Immature natural killer cell (primary cell): ENCODE data around the gene PDE4D. TPM values are rescaled to one million over a fixed set of nuclear protein-coding genes. Genes with fewer than 3 reads are reported as not detected.

ENCODE experiments used
- DNase-seq, 3 donors: peaks; one replicate each; pipeline ENCODE4 v3.0.0; 2022; ENCODE audit warnings: mixed read lengths in 1 of 3
- H3K27ac Mint-ChIP-seq, 6 donors: one replicate each; pipeline ENCODE4 v1.8.0; 2020; ENCODE audit warnings: mixed read lengths in 6 of 6, mild to moderate bottlenecking in 5 of 6, inconsistent platforms in 4 of 6, moderate library complexity in 3 of 6
- H3K27me3 Mint-ChIP-seq, 3 donors: one replicate each; pipeline ENCODE4 v1.8.0; 2020 to 2021; ENCODE audit warnings: low read depth in 3 of 3, mild to moderate bottlenecking in 3 of 3, mixed read lengths in 3 of 3, moderate library complexity in 3 of 3, inconsistent platforms in 1 of 3
- H3K36me3 Mint-ChIP-seq, 3 donors: one replicate each; pipeline ENCODE4 v1.8.0; 2020; ENCODE audit warnings: mixed read lengths in 3 of 3, inconsistent platforms in 2 of 3, mild to moderate bottlenecking in 2 of 3
- H3K4me1 Mint-ChIP-seq, 2 donors: one replicate each; pipeline ENCODE4 v1.8.0; 2020; ENCODE audit warnings: inconsistent platforms in 2 of 2, mild to moderate bottlenecking in 2 of 2, mixed read lengths in 2 of 2, moderate library complexity in 1 of 2
- H3K4me3 Mint-ChIP-seq, 5 donors: one replicate each; pipeline ENCODE4 v1.8.0; 2020; ENCODE audit warnings: mild to moderate bottlenecking in 5 of 5, mixed read lengths in 5 of 5, inconsistent platforms in 3 of 5, moderate library complexity in 3 of 5
- H3K9me3 Mint-ChIP-seq, 6 donors: one replicate each; pipeline ENCODE4 v1.8.0; 2020; ENCODE audit warnings: mild to moderate bottlenecking in 6 of 6, mixed read lengths in 6 of 6, inconsistent platforms in 4 of 6, moderate library complexity in 3 of 6
- polyA plus RNA-seq, 3 donors: library from polyadenylated mRNA; unstranded; fragments of 300-500 nt; fragmentation: Illumina TruSeq; gene quantifications; one replicate each; pipeline ENCODE4 v1.2.3, GENCODE V29; 2021

PDE4D gene
- polyA plus RNA-seq, 3 donors from 2014 or later = 10.7 to 15.4 (median 12.6) TPM

GRCh38 chr5:59357381-59357977 lies 536.0 kb downstream of the PDE4D start:
- no peaks in the 10 kb centered on the region for H3K9me3 Mint-ChIP-seq
- H3K27ac Mint-ChIP-seq = peak overlapping the region; percentile 86 to 95 (median 94)
- DNase-seq = peak; percentile 44 to 54 (median 46)
- peak overlapping the region; percentile 77 to 89 (median 86) for H3K4me3 Mint-ChIP-seq
- H3K4me1 Mint-ChIP-seq = peaks cover 56 to 57% of the 10 kb centered on the region in 2 donors
- peaks cover 10 to 20% (median 14%) of the 10 kb centered on the region in 3 donors for H3K27me3 Mint-ChIP-seq
- no peaks in the 10 kb centered on the region for H3K36me3 Mint-ChIP-seq

GRCh38 chr5:59356813-59357380 lies 536.6 kb downstream of the PDE4D start:
- H3K9me3 Mint-ChIP-seq = no peaks in the 10 kb centered on the region
- DNase-seq = peak; percentile 58 to 65 (median 60)
- H3K27me3 Mint-ChIP-seq = peaks cover 10 to 20% (median 14%) of the 10 kb centered on the region in 3 donors
- peak overlapping the region; percentile 77 to 89 (median 86) for H3K4me3 Mint-ChIP-seq
- peak overlapping the region; percentile 86 to 95 (median 94) for H3K27ac Mint-ChIP-seq
- no peaks in the 10 kb centered on the region for H3K36me3 Mint-ChIP-seq
- H3K4me1 Mint-ChIP-seq = peaks cover 57 to 61% of the 10 kb centered on the region in 2 donors

DNA sequence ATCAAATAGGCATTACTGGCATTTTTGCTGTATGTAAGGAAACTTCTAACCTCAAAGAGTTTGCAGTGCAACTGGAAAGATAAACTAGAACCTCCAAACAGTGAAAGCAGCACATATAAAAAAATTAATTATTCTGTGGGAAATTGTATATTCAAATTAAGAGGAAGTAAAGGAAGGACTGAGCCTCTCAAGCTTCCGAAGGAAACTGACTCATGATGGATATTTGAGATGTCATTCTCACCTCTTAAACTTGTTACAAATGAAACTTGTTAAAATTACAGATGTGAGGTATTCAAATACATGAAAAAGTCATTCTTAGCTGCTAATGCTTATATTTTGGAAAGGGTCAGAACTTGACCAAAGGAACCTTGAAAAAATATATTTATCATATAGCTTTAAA lies 538.7 kb downstream of the PDE4D start:
- H3K27me3 Mint-ChIP-seq = peaks cover 9 to 20% (median 14%) of the 10 kb centered on the region in 3 donors
- H3K4me1 Mint-ChIP-seq = peaks cover 57 to 63% of the 10 kb centered on the region in 2 donors
- peak overlapping the region; percentile 59 to 84 (median 77) for H3K4me3 Mint-ChIP-seq
- H3K27ac Mint-ChIP-seq = peak overlapping the region; percentile 45 to 90 (median 76)
- no peaks in the 10 kb centered on the region for H3K36me3 Mint-ChIP-seq
- no peaks in the 10 kb centered on the region for H3K9me3 Mint-ChIP-seq
- peak; percentile 36 to 46 (median 41) for DNase-seq

GRCh38 chr5:59354274-59354673 lies 539.3 kb downstream of the PDE4D start:
- H3K36me3 Mint-ChIP-seq = no peaks in the 10 kb centered on the region
- DNase-seq = no peak
- H3K9me3 Mint-ChIP-seq = no peaks in the 10 kb centered on the region
- H3K4me1 Mint-ChIP-seq = peaks cover 54 to 63% of the 10 kb centered on the region in 2 donors
- peaks cover 9 to 20% (median 15%) of the 10 kb centered on the region in 3 donors for H3K27me3 Mint-ChIP-seq
- peak overlapping the region in 5 of 6 donors; percentile 45 to 90 (median 77) for H3K27ac Mint-ChIP-seq
- peak overlapping the region; percentile 59 to 84 (median 77) for H3K4me3 Mint-ChIP-seq

DNA sequence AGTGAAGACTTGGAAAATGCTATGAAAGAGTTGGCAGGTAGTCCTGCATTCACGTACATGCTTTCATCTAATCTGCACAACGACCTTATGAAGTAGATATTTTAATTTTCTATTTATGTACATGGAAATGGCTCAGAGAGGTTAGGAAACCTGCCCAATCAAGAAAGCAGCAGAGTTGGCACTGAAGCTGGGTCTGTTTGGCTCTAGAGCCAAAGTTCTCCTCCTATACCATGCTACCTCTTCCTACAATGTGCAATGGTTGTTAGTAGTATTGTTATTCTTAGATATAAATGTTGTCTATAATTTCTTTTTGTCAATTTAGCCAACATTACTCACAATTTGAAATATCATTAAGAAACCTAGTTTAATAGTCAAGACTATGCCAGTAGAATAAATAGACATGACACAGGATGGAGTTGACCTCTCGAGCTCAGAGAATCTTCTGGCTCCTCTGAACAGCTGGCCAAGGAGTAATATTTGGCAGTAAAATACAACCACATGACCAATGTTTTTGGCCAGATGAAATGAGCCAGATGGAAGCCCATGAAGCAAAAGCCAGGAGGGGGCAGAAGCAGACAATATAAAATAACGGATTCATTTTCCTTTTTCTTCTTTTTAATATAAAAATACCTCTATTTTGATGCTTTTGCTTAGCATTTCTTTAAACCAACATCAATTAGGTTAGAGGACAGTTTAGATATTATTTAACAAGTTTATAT lies 542.3 kb downstream of the PDE4D start:
- no peak overlapping the region for H3K4me3 Mint-ChIP-seq
- DNase-seq = no peak
- H3K36me3 Mint-ChIP-seq = no peaks in the 10 kb centered on the region
- peak overlapping the region in 1 of 6 donors; percentile 41 for H3K27ac Mint-ChIP-seq
- peaks cover 1 to 6% (median 2%) of the 10 kb centered on the region in 3 donors for H3K27me3 Mint-ChIP-seq
- no peaks in the 10 kb centered on the region for H3K9me3 Mint-ChIP-seq
- peaks cover 24 to 33% of the 10 kb centered on the region in 2 donors for H3K4me1 Mint-ChIP-seq

DNA sequence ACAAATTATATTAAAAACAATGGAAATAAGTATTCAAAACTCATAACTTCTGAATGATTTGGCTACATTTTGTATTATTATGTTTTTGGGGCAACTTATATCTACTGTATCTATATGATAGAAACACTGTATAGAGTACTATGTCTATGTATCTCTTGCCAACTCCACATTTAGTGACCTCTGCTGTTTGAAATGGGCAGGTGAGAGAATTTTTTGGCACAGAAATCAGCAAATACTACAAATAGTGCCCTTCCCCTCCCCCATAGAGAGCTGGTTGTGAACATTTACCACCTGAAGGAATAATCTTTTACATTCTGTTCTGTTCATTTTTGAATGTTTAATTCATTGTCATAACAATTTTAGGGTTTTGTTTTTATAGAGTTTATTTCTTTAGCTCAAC lies 545.3 kb downstream of the PDE4D start:
- Mint-ChIP-seq H3K27ac (no peak overlapping the region), H3K9me3 (no peaks in the 10 kb centered on the region), H3K36me3 (no peaks in the 10 kb centered on the region), H3K4me1 (peaks cover 8 to 14% of the 10 kb centered on the region in 2 donors), H3K4me3 (no peak overlapping the region), H3K27me3 (peaks cover 1 to 6% (median 5%) of the 10 kb centered on the region in 3 donors)
- DNase-seq = no peak

- no peaks in the 10 kb centered on the region for H3K9me3 Mint-ChIP-seq
- no peak overlapping the region for H3K4me3 Mint-ChIP-seq
- H3K4me1 Mint-ChIP-seq = peaks cover 0 to 4% of the 10 kb centered on the region in 2 donors
- peaks cover 4 to 6% (median 5%) of the 10 kb centered on the region in 3 donors for H3K27me3 Mint-ChIP-seq
- DNase-seq = no peak
- no peaks in the 10 kb centered on the region for H3K36me3 Mint-ChIP-seq
- H3K27ac Mint-ChIP-seq = no peak overlapping the region
These were observed 546.5 kb downstream of the PDE4D start for GRCh38 chr5:59346982-59347381.

DNA sequence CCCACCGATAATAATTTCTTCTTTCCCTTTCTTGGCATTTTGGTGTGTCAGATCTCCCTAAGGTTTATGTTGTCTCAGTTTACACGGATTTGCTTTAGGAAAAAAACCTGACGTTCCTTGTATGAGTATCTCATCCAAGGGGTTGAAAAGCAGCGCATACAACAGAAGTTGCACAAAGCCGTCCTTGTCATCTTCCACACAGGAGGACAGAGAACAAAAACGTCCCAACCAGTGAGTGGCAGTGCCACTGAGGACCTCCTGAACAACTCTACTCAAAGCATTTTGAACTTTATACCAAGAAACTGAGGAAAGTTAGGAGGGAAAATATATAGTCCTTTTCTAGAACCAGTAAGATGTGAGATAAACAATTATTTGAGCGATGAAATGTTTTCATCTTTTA lies 547.0 kb downstream of the PDE4D start:
- H3K9me3 Mint-ChIP-seq = no peaks in the 10 kb centered on the region
- H3K27ac Mint-ChIP-seq = no peak overlapping the region
- no peaks in the 10 kb centered on the region for H3K4me1 Mint-ChIP-seq
- no peak for DNase-seq
- H3K36me3 Mint-ChIP-seq = no peaks in the 10 kb centered on the region
- no peak overlapping the region for H3K4me3 Mint-ChIP-seq
- peaks cover 2 to 6% (median 5%) of the 10 kb centered on the region in 3 donors for H3K27me3 Mint-ChIP-seq

- no peak for DNase-seq
These were observed 551.3 kb downstream of the PDE4D start for GRCh38 chr5:59342181-59342580.

DNA sequence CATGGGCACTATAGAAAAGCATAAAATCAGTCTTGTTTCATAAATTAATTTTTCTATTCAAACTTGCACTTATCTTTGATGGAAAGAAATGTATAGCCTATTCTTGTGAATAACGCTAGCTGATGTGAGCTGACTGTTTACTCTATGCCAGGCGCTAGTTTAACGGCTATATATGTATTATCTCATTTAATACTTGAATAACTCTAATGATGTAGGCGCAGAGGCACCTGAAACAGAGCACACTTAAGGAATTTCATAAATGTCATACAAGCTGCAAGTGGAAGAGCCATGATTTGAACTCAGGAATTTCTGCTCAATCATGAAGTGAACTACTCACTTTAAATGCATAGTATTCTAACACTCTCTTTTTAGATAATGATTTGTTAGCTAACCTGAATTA lies 551.8 kb downstream of the PDE4D start:
- DNase-seq = no peak
- H3K36me3 Mint-ChIP-seq = no peaks in the 10 kb centered on the region

More at GRCh38 chr5:59342181-59342580, 551.3 kb downstream of the PDE4D start:
- Mint-ChIP-seq H3K27ac (no peak overlapping the region), H3K4me3 (no peak overlapping the region), H3K4me1 (peaks cover 0 to 6% of the 10 kb centered on the region in 2 donors), H3K27me3 (peaks cover 2 to 5% (median 3%) of the 10 kb centered on the region in 3 donors), H3K9me3 (no peaks in the 10 kb centered on the region), H3K36me3 (no peaks in the 10 kb centered on the region)

GRCh38 chr5:59341155-59341554 lies 552.4 kb downstream of the PDE4D start:
- Mint-ChIP-seq H3K27ac (no peak overlapping the region), H3K4me3 (no peak overlapping the region), H3K9me3 (no peaks in the 10 kb centered on the region), H3K4me1 (peaks cover 0 to 10% of the 10 kb centered on the region in 2 donors), H3K36me3 (no peaks in the 10 kb centered on the region), H3K27me3 (peaks cover 2 to 5% (median 3%) of the 10 kb centered on the region in 3 donors)
- DNase-seq = no peak

More for the DNA sequence above, 551.8 kb downstream of the PDE4D start:
- H3K4me3 Mint-ChIP-seq = no peak overlapping the region
- H3K27me3 Mint-ChIP-seq = peaks cover 2 to 5% (median 3%) of the 10 kb centered on the region in 3 donors
- no peak overlapping the region for H3K27ac Mint-ChIP-seq
- peaks cover 0 to 8% of the 10 kb centered on the region in 2 donors for H3K4me1 Mint-ChIP-seq
- H3K9me3 Mint-ChIP-seq = no peaks in the 10 kb centered on the region

- no peak overlapping the region for H3K27ac Mint-ChIP-seq
- no peak overlapping the region for H3K4me3 Mint-ChIP-seq
- no peak for DNase-seq
- peaks cover 2 to 5% (median 3%) of the 10 kb centered on the region in 3 donors for H3K27me3 Mint-ChIP-seq
- H3K4me1 Mint-ChIP-seq = peaks cover 0 to 10% of the 10 kb centered on the region in 2 donors
- H3K9me3 Mint-ChIP-seq = no peaks in the 10 kb centered on the region
- H3K36me3 Mint-ChIP-seq = no peaks in the 10 kb centered on the region
These were observed 552.9 kb downstream of the PDE4D start for GRCh38 chr5:59340637-59341036.

DNA sequence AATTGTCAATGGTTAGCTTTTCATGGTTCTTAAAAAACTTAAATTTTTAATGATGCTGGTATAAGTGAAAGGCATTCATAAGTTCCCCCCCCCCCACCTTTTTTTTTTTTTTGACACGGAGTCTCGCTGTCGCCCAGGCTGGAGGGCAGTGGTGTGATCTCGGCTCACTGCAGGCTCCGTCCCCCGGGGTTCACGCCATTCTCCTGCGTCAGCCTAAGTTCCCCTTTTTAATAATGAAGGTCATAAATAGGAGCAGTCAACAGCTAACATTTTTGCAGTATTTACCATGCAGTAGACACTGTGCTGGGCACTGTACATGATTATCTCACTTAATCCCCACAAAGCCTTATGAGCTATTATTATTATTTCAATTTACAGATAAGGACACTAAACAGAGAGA lies 556.3 kb downstream of the PDE4D start:
- Mint-ChIP-seq H3K27me3 (peaks cover 0 to 6% (median 0%) of the 10 kb centered on the region in 3 donors), H3K4me1 (peaks cover 0 to 10% of the 10 kb centered on the region in 2 donors), H3K36me3 (no peaks in the 10 kb centered on the region), H3K27ac (peak overlapping the region in 1 of 6 donors; percentile 67), H3K4me3 (peak overlapping the region in 1 of 5 donors; percentile 55), H3K9me3 (no peaks in the 10 kb centered on the region)
- no peak for DNase-seq

- peaks cover 0 to 9% (median 0%) of the 10 kb centered on the region in 3 donors for H3K27me3 Mint-ChIP-seq
- no peaks in the 10 kb centered on the region for H3K36me3 Mint-ChIP-seq
- DNase-seq = no peak
- no peak overlapping the region for H3K4me3 Mint-ChIP-seq
- H3K9me3 Mint-ChIP-seq = no peaks in the 10 kb centered on the region
- H3K27ac Mint-ChIP-seq = no peak overlapping the region
- H3K4me1 Mint-ChIP-seq = peaks cover 0 to 10% of the 10 kb centered on the region in 2 donors
These were observed 558.0 kb downstream of the PDE4D start for GRCh38 chr5:59335544-59335943.
